ENCODE measurements around the gene EHD2. TPM values are rescaled to one million over a fixed set of nuclear protein-coding genes. Genes with fewer than 3 reads are reported as not detected.
"Not testable (repeated sequence)": the region's sequence is repeated elsewhere in the genome, so short reads cannot be mapped to it uniquely, and the experiment has no call there.

The EHD2 gene
- total RNA-seq, 1 experiment from 2014 or later, result 65.1 TPM

GRCh38 chr19:47767349-47767748 is 54.1 kb downstream of the EHD2 start:
- DNase-seq (ENCODE audit: low read depth), result no peak

DNA sequence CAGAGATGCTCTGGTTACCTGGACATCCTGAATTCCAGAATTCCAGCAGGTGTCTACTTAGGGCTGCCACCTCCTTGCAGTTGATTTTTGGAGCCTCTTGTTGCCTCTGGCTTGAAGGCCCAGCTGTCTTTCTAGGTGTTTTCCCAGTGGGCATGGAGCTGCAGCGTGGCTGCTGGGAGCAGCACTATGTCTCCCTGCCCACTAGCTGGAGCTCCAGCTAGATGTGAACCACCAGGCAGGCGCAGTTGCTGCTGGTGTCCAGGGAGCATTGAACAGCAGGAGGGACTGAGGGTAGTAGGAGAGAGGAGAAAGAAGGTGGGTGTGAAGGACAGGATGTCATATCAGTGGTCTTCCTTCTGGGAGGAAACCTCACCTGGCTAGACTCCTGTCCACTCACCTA is 55.4 kb downstream of the EHD2 start:
- no peak for DNase-seq (ENCODE audit: low read depth)

- DNase-seq (ENCODE audit: low read depth), result no peak
Measured at GRCh38 chr19:47769534-47769933, 56.3 kb downstream of the EHD2 start.

DNA sequence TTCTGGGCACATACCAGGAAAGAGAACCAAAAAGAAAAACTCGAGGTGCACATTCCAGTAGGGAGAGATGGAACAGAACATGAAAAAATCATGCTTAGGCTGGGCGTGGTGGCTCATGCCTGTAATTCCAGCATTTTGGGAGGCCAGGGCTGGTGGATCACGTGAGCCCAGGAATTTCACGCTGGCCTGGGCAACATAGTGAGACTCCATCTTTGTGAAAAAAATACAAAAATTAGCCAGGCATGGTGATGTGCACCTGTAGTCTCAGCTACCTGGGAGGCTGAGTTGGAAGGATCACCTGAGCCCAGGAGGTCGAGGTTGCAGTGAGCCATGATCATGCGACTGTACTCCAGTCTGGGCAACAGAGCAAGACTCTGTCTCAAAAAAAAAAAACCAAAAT is 58.1 kb downstream of the EHD2 start:
- DNase-seq (ENCODE audit: low read depth), result not testable (repeated sequence)

- DNase-seq (ENCODE audit: low read depth), result no peak
Measured at GRCh38 chr19:47776568-47776967, 63.3 kb downstream of the EHD2 start.

DNA sequence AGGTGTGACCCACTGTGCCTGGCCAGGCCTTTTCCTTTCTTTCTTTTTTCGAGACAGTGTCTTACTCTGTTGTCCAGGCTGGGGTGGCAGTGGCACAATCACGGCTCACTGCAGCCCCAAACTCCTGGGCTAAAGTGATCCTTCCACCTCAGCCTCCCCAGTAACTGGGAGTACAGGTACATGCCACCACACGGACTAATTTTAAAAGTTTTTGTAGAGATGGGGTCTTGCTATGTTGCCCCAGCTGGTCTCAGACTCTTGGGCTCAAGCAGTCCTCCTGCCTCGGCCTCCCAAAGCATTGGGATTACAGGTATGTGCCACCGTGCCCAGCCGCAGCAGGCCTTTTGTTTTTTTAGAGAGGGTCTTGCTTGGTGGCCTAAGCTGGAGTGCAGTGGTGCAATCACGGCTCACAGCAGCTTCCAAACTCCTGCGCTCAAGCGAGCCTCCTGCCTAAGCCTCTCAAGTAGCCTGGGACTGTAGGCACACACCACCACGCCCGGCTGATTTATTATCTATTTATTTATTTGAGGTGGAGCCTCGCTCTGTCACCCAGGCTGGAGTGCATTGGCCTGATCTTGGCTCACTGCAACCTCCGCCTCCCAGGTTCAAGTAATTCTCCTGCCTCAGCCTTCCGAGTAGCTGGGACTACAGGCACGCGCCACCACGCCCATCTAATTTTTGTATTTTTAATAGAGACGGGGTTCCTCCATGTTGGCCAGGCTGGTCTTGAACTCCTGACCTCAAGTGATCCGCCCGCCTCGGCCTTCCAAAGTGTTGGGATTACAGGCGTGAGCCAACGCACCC is 64.2 kb downstream of the EHD2 start:
- not testable (repeated sequence) for DNase-seq (ENCODE audit: low read depth)

- DNase-seq (ENCODE audit: low read depth), result peak; percentile 76
Measured at GRCh38 chr19:47778049-47778953, 65.1 kb downstream of the EHD2 start, which contains the start of gene SELENOW. Gene SELENOW, plus strand, starts transcription at chr19:47778703. Its CDS starts 83 bp downstream, at chr19:47778786.

- no peak for DNase-seq (ENCODE audit: low read depth)
Measured at GRCh38 chr19:47778954-47779351, 65.7 kb downstream of the EHD2 start.

DNA sequence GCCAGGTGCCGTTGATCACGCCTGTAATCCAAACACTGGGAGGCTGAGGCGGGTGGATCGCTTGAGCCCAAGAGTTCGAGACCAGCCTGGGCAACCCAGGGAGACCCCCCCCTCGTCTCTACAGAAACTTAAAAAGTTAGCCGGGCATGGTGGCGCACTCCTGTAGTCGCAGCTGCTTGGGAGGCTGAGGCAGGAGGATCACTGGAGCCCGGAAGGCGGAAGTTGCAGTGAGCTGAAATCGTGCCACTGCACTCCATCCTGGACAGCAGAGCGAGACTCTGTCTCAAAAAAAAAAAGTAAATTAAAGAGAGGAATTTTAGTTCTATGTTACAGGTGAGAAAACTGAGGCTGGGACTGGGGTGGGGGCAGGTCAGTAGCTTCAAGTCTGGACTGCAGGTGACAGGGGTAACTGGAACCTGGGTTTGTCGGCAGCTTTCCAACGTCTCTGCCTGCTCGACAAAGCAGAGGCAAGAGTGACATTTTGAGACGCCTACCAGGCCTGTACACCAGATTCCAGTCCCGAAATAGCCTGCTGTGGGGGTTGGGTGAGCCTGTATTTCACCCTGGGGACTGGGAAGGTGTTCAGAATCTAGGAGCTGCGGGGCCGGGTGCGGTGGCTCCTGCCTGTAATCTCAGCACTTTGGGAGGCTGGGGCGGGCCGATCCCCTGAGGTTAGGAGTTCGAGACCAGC is 66.4 kb downstream of the EHD2 start:
- DNase-seq (ENCODE audit: low read depth), result no peak

DNA sequence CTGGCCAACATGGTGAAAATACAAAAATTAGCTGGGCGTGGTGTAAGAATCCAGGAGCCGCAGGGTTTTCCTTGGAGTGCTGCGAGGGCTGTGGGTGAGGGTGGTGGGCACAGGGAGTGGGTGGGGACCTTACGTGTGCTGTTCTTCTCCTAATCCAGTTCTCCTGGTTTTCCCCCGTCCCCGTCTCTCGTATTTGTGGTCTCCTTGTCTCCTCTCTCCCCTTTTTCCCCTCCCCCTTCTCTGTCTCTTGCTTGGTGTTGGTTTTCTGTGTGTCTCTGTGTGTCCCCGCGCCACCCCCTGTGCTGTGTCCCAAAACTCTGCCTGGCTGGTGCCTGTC is 67.0 kb downstream of the EHD2 start:
- DNase-seq (ENCODE audit: low read depth), result no peak

- no peak for DNase-seq (ENCODE audit: low read depth)
Measured at GRCh38 chr19:47781590-47782262, 68.5 kb downstream of the EHD2 start.

- no peak for DNase-seq (ENCODE audit: low read depth)
Measured at GRCh38 chr19:47786566-47786965, 73.3 kb downstream of the EHD2 start.

DNA sequence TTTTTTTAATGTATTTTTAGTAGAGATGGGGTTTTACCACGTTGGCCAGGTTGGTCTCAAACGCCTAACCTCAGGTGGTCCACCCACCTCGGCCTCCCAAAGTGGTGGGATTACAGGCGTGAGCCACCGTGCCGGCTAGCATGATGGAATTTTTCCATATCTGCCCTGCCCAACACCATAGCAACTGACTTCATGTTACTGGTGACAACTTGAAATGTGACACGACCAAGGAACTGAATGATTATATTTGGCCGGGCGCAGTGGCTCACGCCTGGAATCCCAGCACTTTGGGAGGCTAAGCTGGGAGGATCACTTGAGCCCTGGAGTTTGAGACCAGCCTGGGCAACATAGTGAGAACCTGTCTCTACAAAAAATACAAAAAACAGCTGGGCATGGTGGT is 74.1 kb downstream of the EHD2 start:
- DNase-seq (ENCODE audit: low read depth), result not testable (repeated sequence)

DNA sequence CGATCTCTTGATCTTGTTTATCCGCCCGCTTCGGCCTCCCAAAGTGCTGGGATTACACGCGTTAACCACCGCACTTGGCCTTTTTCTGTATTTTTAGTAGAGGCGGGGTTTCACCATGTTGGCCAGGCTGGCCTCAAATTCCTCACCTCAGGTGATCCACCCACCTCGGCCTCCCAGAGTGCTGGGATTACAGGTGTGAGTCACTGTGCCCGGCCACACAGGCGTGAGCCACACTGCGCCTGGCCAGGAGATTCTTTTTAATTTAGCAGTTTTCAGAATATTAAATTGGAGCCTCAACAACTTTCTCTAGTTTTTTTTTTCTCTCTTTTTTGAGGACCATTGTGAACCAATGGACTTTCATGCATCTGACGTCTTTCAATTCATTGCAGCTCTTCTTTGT is 76.6 kb downstream of the EHD2 start:
- not testable (repeated sequence) for DNase-seq (ENCODE audit: low read depth)

DNA sequence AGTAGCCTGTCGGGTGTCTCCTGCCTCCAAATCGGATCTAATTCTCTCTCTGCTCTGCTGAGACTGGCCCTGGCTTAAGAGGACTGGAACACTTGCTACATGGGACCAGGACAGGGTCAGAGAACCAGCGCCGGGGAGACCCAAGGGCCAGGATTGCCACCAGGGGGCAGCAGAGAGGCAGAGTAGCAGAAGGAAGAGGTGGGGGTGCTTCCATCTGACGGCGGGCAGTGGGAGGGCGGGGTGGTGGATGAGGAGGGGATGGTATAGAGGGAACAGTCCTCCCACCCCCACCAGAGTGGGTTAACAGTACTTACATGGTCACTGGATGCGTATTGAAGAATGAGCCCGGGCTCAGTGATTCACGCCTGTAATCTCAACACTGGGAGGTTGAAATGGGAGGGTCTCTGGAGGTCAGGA is 77.2 kb downstream of the EHD2 start:
- DNase-seq (ENCODE audit: low read depth), result peak; percentile 61

GRCh38 chr19:47792616-47793015 is 79.4 kb downstream of the EHD2 start:
- no peak for DNase-seq (ENCODE audit: low read depth)

Other genes with a start within 250 kb of the EHD2 start
- gene SLC8A2, start 241.5 kb upstream of the EHD2 start, total RNA-seq (2014; rRNA removed; shearing (Covaris generic)), result 2.3 TPM in 1 of 2 replicates, not detected in the other
- 6.6 and 12.1 TPM in 2 replicates for gene KPTN, start 229.2 kb upstream of the EHD2 start, total RNA-seq (2014; rRNA removed; shearing (Covaris generic))
- gene NAPA, start 198.4 kb upstream of the EHD2 start, total RNA-seq (2014; rRNA removed; shearing (Covaris generic)), result 93.2 and 102 TPM in 2 replicates
- gene ZNF541, start 140.3 kb upstream of the EHD2 start, total RNA-seq (2014; rRNA removed; shearing (Covaris generic)), result not detected in 2 replicates
- gene BICRA, start 104.3 kb upstream of the EHD2 start, total RNA-seq (2014; rRNA removed; shearing (Covaris generic)), result 2.8 and 4.4 TPM in 2 replicates
- gene NOP53, start 32.1 kb downstream of the EHD2 start, total RNA-seq (2014; rRNA removed; shearing (Covaris generic)), result 32.8 and 39.4 TPM in 2 replicates
- 689 and 818 TPM in 2 replicates for gene SELENOW, start 65.3 kb downstream of the EHD2 start, total RNA-seq (2014; rRNA removed; shearing (Covaris generic))
- gene TPRX1, start 91.1 kb downstream of the EHD2 start, total RNA-seq (2014; rRNA removed; shearing (Covaris generic)), result not detected in 2 replicates
- not detected in 2 replicates for gene CRX, start 108.5 kb downstream of the EHD2 start, total RNA-seq (2014; rRNA removed; shearing (Covaris generic))
- gene TPRX2, start 145.8 kb downstream of the EHD2 start, total RNA-seq (2014; rRNA removed; shearing (Covaris generic)), result not detected in 2 replicates
- not detected in 2 replicates for gene SULT2A1, start 172.9 kb downstream of the EHD2 start, total RNA-seq (2014; rRNA removed; shearing (Covaris generic))